Panc1 (cell line): ENCODE results near the gene SCAF1. TPM values are rescaled to one million over a fixed set of nuclear protein-coding genes. Genes with fewer than 3 reads are reported as not detected.

ENCODE experiments used
- ATAC-seq: fragments of 200-7000 bp; cut with Tn5 transposase; 2 replicates; pipeline ENCODE4 v1.9.1; 2020; ENCODE audit warnings: mild to moderate bottlenecking, moderate library complexity
- BruUV-seq: library from RNA; stranded (reverse); fragments of 400-500 nt; replicated peaks from 2 replicates; lab custom pipeline; 2021; lab: Mats Ljungman, UMichigan
- CTCF ChIA-PET: fragments of 300-600 bp; sonication (Branson Sonifier 250); formaldehyde crosslinking; loops from one replicate; lab custom pipeline; 2022; ENCODE audit warnings: antibody characterized with exemption; lab: Charles Lee
- POLR2A ChIA-PET: fragments of 300-600 bp; sonication (Branson Sonifier 250); formaldehyde crosslinking; loops from one replicate; lab custom pipeline; 2022; ENCODE audit warnings: antibody characterized with exemption; lab: Charles Lee
- DNase-seq: peaks from one replicate; pipeline ENCODE4 v3.0.0-alpha.2; 2010; ENCODE audit warnings: low read depth, low spot score
- H3K27ac ChIP-seq: 2 replicates; pipeline ENCODE4 v1.5.1; 2011; ENCODE audit warnings: mild to moderate bottlenecking, low read length, inconsistent platforms
- H3K27me3 ChIP-seq: fragments of 200-500 bp; sonication (Bioruptor generic); 2 replicates; pipeline ENCODE4 v1.6.0; 2014; ENCODE audit warnings: low read length, inconsistent platforms; ENCODE audit not compliant: control insufficient read depth, insufficient read depth
- H3K36me3 ChIP-seq: fragments of 200-500 bp; sonication (Bioruptor generic); 2 replicates; pipeline ENCODE4 v1.5.1; 2014; ENCODE audit warnings: inconsistent platforms, mild to moderate bottlenecking, low read length, moderate library complexity; ENCODE audit not compliant: control insufficient read depth, insufficient read depth
- H3K4me1 ChIP-seq: 2 replicates; pipeline ENCODE4 v1.5.1; 2011; ENCODE audit warnings: inconsistent platforms, mild to moderate bottlenecking, low read length, moderate library complexity; ENCODE audit not compliant: control insufficient read depth, insufficient read depth
- H3K4me3 ChIP-seq, 2 experiments: 2 replicates each; pipeline ENCODE4 v1.5.1; 2011 to 2012; ENCODE audit warnings: low read depth in 2 of 2, low read length in 2 of 2, mild to moderate bottlenecking in 2 of 2, inconsistent platforms in 1 of 2, moderate library complexity in 1 of 2
- H3K9me3 ChIP-seq: fragments of 200-500 bp; sonication (Bioruptor generic); 2 replicates; pipeline ENCODE4 v1.5.1; 2014; ENCODE audit warnings: low read depth, mild to moderate bottlenecking, inconsistent platforms, low read length, moderate library complexity; ENCODE audit not compliant: control insufficient read depth, insufficient read depth
- CTCF ChIP-seq: fragments of 450-650 bp; IDR thresholded peaks from 2 replicates; pipeline ENCODE4 v1.5.1; 2017; ENCODE audit warnings: mild to moderate bottlenecking
- POLR2AphosphoS5 ChIP-seq: IDR thresholded peaks from 2 replicates; pipeline ENCODE4 v1.6.1; 2012; ENCODE audit warnings: mild to moderate bottlenecking, low read depth, low read length, moderate library complexity
- REST ChIP-seq, 2 experiments: IDR thresholded peaks; 2 replicates each; pipeline ENCODE4 v1.6.1; 2011 to 2012; ENCODE audit warnings: low read depth in 2 of 2, control low read depth in 1 of 2, low read length in 1 of 2, mild to moderate bottlenecking in 1 of 2, moderate library complexity in 1 of 2; ENCODE audit not compliant: insufficient read depth in 1 of 2
- SIN3A ChIP-seq: IDR thresholded peaks from 2 replicates; pipeline ENCODE4 v1.6.1; 2012; ENCODE audit warnings: low read depth, mild to moderate bottlenecking, low read length, moderate library complexity, borderline replicate concordance; ENCODE audit not compliant: insufficient read depth
- TCF7L2 ChIP-seq: IDR thresholded peaks from 2 replicates; pipeline ENCODE4 v1.6.1; 2011; ENCODE audit warnings: mild to moderate bottlenecking, low read depth, low read length, inconsistent platforms
- in situ Hi-C: cut with HindIII; loops from 2 replicates; pipeline ENCODE4 v1.10.0; 2016; ENCODE audit warnings: low sequenced_read_pairs, low pct_unique_long_range_greater_than_20kb
- intact Hi-C: fragments of 100-400 bp; cut with micrococcal nuclease; formaldehyde crosslinking; loops from one replicate; pipeline ENCODE4 v1.10.0; 2022; ENCODE audit not compliant: unreplicated experiment
- total RNA-seq: library from RNA; stranded (reverse); gene quantifications from one replicate; pipeline ENCODE4 v1.2.1, GENCODE V29; 2021; ENCODE audit not compliant: unreplicated experiment

The SCAF1 gene
- total RNA-seq, 1 experiment from 2014 or later, result 77.4 TPM

GRCh38 chr19:49593233-49594113 is 48.5 kb upstream of the SCAF1 start:
- in situ Hi-C loops (no loop called here), intact Hi-C loops (no loop called here)
- TF ChIP-seq CTCF (no peak), REST (IDR thresholded peaks at IDR 0.05; ENCODE audit: insufficient read depth in 1 of 2, low read depth in 2 of 2, low read length in 1 of 2) (no peak), TCF7L2 (no peak), POLR2AphosphoS5 (no peak; the same call in 1 of the 2 replicates), SIN3A (no peak)
- H3K36me3 ChIP-seq, result peaks cover 4% of the 10 kb centered on the region; the same call in 1 of the 2 replicates
- no peak for DNase-seq
- no peaks in the 10 kb centered on the region for H3K9me3 ChIP-seq
- CTCF ChIA-PET, result interaction anchor here (0.6 kb wide), 1 partner anchor 56 kb away, joined by 4 read pairs; no protein-coding TSS in a partner anchor
- BruUV-seq, result no TSS peak
- H3K4me3 ChIP-seq, result peak overlapping the region; percentile 67 to 73
- peak overlapping the region; percentile 77 for H3K27ac ChIP-seq
- POLR2A ChIA-PET, result interaction anchor here (0.6 kb wide), 1 partner anchor 43 kb away, joined by 4 read pairs; no protein-coding TSS in a partner anchor
- peaks cover 8% of the 10 kb centered on the region for H3K4me1 ChIP-seq
- H3K27me3 ChIP-seq, result no peaks in the 10 kb centered on the region
- ATAC-seq, result peak; percentile 70

- ChIA-PET POLR2A (no interaction called here), CTCF (no interaction called here)
- ATAC-seq (no peak), DNase-seq (no peak)
- intact Hi-C loops, result no loop called here
- BruUV-seq, result TSS peak; percentile 55
- Histone ChIP-seq H3K36me3 (peaks cover 4% of the 10 kb centered on the region; the same call in 1 of the 2 replicates), H3K4me1 (peaks cover 8% of the 10 kb centered on the region), H3K4me3 (no peak overlapping the region; a peak in 1 of 4 replicates), H3K9me3 (no peaks in the 10 kb centered on the region), H3K27ac (peak overlapping the region; percentile 73), H3K27me3 (no peaks in the 10 kb centered on the region)
- in situ Hi-C loops, result no loop called here
- TF ChIP-seq REST (IDR thresholded peaks at IDR 0.05; ENCODE audit: insufficient read depth in 1 of 2, low read depth in 2 of 2, low read length in 1 of 2) (no peak), CTCF (no peak), POLR2AphosphoS5 (no peak), SIN3A (no peak), TCF7L2 (no peak)
These were observed 47.6 kb upstream of the SCAF1 start for GRCh38 chr19:49594157-49594992.
